HG03565 (cell line): ENCODE data around the gene CSNK2A1.
"Not testable (repeated sequence)": the region's sequence is repeated elsewhere in the genome, so short reads cannot be mapped to it uniquely, and the experiment has no call there.

ENCODE experiments used
- ATAC-seq: cut with Tn5 transposase; IDR thresholded peaks from one replicate; pipeline ENCODE4 v1.9.1; 2021; ENCODE audit warnings: mild to moderate bottlenecking, moderate library complexity; ENCODE audit not compliant: unreplicated experiment

Gene CSNK2A1

DNA sequence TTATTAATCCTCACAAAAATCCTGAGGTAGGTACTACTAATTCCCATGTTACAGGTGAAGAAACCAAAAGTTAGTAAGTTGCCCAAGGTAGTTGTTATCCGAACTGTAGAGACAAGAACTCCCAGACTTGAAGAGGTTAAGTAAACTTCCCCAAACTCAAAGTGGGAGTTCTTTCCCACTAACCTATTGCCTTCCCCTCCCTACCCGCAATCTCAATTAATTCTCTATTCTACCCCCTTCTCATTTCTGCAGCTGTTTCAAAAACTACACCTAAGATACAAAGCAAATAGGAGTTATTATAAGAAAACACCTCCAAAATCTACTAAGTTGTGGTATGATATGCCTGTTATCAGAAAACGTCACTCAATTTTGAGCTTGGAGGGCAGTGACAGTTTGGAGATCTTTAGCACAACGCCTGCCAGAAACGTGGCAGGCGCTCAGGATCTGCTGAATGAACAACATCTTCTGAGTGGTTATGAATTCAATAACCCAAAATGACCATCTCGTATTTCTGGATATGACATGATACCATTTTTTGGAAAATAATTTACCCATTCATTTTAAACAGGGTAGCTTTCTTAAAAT is 7.1 kb downstream of the CSNK2A1 start:
- no peak for ATAC-seq

DNA sequence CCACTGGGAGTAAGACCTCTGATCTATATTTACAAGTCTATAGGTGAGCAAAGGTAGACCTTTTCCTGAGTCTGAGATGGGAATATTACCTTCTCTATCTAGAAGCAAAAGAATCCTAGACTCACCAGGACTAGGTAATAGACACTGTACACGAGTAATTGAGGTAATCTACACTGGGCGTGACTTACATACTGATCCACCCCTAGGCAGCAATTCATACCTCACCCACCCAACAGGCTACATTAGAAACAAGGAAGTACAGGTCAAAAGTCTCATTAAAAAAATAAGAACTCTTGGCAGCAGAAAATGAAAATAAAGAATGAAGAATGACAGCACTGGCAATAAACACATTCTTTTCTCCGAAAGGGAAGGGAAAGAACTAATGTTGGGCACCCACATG is 7.6 kb downstream of the CSNK2A1 start:
- ATAC-seq, result no peak

DNA sequence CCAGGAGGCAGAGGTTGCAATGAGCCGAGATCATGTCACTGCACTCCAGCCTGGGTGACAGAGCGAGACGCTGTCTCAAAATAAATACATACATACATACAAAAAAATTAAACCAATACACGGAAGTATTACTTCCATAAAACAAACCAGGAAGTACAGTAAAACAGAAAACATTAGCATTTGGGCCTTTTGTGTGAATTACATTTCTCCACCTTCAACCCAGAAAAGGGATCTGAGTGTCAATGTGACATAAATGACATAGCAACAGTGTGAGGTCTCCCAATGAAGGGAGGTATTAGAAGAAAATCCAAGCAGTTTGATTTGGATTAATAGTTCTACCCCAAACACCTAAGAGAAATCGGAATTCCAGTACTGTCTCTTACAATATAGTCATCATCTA is 10.1 kb downstream of the CSNK2A1 start:
- ATAC-seq, result no peak

DNA sequence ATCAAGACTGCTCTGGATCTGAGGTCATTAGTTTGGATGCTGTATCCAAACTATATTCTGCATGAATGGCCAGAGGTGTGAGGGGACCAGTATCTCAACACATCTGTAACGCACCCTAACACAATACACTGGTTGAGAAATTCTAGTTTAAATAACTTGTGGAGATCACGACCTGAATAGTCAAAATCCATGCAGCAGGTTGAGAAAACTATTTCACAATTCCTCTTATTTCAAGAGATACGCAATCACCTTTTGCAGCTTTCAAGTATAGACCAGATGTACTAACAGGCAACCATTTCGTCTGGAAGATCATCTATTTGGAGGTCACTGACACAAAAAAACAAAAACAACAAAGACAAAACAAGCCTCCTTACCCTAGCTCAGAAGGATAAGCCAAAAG is 11.1 kb downstream of the CSNK2A1 start:
- ATAC-seq, result no peak

DNA sequence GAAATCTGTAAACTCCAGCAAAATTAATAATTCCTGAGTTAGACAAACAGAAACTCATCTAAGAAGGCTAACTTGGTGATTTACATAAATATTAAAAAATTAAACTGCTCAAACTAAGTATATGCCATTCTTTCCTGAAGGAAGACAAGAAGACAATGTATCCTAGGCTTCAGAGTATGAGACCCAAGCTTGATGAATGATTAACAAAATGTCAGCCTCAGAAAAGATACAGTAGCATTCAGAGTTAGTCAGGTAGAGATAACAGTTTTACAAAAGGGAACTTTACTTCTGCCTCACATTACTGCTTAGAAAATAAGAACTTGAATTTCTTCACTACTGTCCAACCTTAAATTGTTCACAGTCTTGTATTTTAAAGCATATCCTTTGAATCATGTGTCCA is 12.0 kb downstream of the CSNK2A1 start:
- no peak for ATAC-seq

DNA sequence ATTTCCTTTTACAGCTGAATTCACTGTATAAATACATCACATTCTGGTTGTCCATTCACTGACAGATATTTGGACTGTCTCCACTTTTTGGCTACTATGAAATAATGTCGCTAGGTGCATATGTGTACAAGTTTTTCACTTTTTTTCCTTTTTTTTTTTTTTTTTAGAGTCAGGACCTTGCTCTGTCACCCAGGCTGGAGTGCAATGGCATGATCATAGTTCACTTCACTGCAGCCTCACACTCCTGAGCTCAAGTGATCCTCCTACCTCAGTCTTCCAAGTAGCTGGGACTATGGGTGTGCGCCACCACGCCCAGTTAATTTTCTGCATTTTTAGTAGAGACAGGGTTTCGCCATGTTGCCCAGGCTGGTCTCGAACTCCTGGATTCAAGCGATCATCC is 13.3 kb downstream of the CSNK2A1 start:
- ATAC-seq, result no peak

DNA sequence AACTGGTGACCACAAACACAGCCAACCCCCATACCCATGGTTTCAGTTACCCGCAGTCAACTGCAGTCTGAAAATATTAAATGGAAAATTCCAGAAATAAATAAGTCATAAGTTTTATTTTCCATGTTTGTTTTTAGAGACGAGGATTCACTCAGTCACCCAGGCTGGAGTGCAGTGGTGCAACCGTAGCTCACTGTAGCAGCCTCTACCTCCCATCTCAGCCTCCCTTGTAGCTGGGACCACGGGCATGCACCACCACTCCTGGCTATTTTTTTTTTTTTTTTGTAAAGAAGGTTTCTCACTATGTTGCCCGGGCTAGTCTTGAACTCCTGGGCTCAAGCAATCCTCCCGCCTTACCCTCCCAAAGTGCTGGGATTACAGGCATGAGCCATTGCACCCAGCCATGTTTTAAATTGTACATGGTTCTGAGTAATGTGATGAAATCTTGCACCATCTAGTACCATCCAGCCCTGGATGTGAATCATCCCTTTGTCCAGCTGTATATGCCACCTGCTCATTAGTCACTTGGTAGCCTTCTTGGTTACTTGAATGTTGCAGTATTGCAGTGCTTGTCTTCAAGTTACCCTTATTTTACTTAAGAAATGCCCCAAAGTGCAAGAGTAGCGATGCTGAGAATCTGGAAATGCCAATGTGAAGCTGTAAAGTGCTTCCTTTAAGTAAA is 14.5 kb downstream of the CSNK2A1 start:
- no peak for ATAC-seq

DNA sequence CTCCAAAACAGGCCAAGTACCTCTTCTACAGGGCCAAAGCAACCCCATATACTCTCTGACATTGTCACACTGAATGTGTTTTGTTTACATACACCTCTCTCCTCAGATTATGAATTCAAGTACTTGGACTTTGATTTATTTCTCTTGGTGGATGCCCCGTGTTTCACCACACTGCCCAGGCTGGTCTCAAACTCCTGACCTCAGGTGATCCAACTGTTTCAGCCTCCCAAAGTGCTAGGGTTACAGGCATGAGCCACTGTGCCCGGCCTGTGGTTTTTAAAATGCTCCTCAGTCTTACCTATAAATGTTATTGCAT is 16.1 kb downstream of the CSNK2A1 start:
- no peak for ATAC-seq

DNA sequence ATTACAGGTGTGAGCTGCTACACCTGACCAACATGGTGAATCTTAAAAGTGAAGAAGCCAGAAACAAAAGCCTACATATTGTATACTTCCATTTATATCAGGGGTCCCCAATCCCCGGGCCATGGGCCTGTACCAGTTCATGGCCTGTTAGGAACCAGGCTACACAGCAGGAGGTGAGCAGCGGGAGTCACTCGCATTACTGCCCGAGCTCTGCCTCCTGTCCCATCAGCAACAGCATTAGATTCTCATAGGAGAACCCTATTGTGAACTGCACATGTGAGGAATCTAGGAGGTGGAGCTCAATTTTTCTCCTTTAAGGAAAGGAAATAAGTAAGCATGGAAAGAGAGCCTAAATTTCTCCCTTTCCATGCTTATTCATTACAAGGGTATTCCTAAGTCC is 21.7 kb downstream of the CSNK2A1 start:
- no peak for ATAC-seq

DNA sequence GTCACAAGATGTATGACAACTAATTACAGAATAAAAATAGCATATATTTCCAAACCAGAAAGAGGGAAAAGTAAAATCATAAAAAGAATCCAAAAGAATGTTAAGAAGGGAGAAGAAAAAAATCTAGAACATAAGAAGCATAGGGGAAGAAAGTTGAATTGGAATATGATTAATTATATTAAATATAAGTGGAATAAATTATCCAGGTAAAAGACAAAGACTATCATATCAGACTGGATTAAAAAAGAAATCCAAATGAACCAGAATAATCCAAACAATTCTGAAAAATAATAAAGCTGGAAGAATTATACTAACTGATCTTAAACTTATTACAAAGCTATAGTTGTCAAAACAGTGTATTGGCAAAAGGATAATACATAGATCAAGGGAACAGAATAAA is 23.6 kb downstream of the CSNK2A1 start:
- no peak for ATAC-seq

DNA sequence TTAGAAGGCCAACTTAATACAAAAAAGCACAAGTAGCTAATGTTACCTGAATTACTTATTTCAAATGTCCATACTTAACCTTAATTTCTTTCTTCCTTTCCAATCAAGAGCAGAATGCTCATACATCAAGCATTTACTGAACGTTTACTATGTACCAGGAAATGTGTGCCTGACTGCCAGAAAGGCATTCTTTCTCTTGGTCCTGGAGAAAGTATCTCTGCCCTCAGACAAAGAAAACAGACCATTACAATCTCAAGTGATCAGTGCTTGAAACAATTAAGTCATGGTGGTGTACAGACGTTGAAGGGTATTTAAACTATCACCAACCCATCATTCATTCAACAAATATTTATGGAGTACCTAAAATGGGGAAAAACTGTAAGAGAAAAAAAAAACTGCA is 26.4 kb downstream of the CSNK2A1 start:
- no peak for ATAC-seq

DNA sequence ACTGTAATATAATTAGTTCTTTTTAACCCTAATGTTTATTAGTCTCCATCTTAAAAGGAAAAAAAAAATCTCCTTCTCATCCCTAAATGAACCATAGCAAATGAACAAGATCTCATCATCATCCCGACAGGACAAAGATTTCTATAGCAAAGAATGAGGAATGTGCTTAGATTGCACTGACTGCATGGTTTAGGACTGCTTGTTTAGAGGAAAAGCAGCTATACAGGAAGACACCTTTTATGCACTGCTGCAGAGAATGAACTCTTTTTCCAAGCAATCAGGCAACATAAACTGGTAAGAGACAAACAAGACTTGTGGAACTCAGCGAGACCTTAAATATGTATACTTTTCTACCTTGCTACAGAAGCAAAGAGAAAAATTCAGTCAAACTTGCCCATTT is 26.8 kb downstream of the CSNK2A1 start:
- no peak for ATAC-seq

DNA sequence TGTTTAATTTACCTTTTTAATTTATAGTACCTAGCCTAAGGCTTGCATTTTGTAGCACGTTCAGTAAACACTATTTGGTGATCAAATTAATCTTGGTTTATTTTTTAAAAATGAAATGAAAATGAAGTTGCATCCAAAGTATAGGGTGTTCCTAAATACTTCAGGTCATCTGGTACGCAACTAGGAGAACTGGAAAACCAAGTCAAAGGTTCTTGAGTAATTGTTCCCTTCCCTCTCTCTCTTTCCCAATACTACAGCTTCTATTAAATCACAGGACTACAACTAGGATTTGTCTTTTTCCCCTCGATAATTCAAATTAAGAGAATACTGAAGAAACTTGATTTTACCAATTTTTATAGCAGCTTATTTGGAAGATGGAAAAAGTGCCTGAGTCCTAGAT is 27.9 kb downstream of the CSNK2A1 start:
- no peak for ATAC-seq

DNA sequence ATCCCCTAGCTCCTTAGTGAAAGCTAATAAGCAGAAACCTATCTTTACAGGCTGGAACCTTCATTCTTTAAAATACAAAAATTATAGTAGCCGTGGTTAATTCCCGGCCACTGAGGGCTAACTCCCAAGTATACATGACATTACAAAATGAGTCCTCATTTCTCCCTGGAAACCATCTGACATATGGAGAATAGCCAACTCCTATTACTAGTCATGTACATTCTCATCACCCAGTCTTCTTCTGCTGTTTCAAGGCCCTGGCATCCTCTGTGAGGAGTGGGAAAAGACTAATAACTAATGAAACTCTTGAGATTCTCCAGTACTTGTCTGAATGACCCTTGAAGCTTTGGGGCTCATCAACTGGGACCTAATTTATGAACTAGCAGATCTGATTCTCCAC is 30.2 kb downstream of the CSNK2A1 start:
- no peak for ATAC-seq

DNA sequence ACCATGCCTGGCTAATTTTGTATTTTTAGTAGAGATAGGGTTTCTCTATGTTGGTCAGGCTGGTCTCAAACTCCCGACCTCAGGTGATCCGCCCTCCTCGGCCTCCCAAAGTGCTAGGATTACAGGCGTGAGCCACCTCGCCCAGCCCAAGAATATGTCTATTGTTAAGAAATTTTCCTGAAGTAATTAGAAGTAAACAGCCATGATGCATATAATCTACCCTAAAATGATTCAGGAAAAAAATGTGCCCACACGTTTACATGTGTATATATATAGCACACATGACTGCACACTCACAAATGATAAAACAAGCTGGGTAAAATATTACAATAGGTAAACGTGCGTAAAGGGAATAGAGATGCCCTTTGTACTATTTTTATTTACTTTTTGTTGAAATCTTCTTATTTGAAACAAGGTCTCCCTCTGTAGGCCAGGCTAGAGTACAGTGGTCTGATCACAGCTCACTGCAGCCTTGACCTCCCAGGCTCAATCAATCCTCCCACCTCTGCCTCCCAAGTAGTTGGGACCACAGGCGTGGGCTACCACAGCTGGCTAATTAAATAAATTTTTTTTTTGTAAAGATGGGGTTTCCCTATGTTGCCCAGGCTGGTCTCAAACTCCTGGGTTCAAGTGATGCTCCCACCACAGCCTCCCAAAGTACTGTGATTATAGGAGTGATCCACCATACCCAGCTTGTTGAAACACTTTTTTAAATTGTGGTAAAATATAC is 33.1 kb downstream of the CSNK2A1 start:
- ATAC-seq, result not testable (repeated sequence)

DNA sequence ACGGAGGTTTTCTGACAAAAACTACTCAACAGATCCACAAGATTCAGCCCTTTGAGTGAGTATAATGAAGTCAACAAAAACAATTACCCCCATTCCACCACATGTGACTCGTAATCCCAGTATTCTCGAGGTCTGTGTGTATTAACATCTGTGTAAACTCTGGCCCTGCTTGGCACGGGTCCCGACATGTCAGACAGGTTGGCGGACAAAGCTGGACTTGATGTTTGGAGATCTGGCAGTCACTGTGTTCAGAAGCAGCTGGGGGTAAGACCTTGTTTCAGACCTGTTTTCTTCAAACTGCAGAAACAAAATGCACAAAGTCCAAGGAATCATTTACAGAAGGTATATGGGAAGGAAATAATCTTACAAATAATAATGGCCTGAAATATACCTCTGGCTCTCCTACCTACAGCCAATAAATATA is 35.2 kb downstream of the CSNK2A1 start:
- ATAC-seq, result not testable (repeated sequence)

DNA sequence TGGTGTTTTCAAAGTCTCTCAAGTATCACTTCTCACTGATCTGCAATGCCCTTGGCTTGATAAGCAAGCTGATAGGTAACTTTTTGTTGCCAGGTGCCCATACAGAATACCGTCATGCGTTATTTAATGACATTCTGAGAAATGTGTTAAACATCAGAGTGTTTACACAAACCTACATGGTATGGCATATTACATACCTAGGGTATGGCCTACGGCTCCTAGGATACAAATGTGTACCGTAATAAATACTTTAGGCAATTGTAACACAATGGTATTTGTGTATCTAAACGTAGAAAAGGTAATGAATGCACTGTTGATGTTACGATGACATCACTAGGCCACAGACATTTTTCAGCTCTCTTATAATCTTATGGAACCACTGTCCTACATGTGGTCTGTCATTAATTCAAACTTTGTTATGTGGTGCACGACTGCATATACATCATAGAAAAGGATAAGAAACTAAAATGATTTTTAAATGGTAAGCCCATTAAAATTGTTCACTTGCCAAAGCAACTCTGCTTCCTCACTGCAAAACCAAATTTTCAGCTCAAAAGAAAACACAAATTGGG is 35.7 kb downstream of the CSNK2A1 start:
- ATAC-seq, result no peak

DNA sequence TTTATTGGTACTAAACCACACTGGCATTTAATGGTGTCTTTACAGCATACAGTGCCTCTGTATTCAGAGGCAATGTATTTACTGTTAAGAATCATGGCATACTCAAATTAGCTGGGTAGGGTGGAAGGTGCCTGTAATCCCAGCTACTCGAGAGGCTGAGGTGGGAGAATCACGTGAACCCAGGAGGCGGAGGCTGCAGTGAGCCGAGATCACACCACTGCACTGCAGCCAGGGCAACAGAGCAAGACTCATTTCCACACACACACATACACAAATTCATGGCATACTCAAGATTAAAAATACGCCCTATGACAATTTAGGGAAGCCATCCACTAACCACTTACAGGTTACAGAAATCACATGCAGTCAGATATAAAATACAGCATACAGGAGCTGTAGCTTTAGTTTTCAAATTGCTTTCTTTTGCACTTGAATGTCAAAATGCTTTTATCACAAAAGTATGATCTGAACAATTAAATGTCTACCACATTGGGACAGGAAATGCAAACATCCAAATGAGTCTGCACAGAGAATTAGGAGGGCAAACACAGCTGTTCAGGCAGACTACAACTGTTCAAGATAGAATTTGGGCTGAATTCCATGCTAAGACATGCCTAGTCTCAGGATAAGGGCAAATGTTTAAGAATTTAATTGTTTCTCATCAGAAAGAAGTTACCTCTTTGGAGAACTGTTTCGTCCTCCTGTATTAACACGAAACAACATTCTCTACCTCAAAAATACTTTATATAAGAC is 36.4 kb downstream of the CSNK2A1 start:
- ATAC-seq, result no peak

DNA sequence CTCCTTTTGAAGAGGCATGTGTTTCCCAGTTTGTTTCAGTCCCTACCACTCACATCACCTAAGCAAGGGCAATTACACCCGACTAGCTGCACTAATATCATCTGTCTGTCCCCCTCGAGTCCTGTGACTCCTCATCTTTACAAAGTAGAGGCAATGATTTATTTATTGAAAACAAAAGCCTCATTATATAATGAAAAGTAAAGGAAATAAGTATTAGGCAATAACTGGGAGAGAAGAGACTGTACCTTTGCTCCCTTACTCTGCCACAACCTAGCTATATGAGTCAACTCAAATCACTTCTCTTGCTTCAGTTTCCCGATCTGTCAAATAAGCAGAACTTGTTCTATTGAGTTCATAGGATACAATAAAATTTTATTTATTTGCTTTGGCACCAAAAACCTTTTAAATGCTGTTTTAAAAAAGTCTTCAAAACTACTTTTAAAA is 38.9 kb downstream of the CSNK2A1 start:
- no peak for ATAC-seq

DNA sequence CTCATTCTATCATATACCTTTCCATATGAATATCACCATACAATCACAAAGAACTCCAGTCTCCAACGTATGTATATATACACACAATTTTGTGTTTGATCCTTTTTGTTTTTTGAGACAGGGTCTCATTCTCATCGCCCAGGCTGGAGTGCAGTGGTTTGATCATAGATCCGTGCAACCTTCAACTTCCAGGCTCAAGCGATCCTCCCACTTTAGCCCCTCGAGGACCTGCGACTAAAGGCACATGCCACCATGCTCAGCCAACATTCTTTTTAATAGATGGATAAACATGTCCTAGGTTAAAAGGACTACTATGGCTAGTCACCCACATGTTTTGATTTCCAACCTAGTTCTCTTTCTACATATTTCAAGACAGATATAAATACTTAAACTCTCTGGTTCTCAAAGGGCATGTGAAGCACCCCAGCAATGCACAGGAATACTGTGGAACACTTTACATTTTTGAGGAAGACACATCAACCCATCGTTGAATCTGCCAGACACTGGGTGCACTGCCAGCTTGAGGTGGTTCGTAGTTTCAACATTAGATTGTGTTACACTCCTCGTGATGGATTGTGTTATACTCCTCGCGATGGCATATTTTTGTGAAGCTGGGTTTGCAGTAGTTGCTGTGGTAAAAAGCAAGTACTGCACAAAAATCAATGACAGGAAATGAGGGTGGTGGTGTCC is 40.4 kb downstream of the CSNK2A1 start:
- ATAC-seq, result no peak

DNA sequence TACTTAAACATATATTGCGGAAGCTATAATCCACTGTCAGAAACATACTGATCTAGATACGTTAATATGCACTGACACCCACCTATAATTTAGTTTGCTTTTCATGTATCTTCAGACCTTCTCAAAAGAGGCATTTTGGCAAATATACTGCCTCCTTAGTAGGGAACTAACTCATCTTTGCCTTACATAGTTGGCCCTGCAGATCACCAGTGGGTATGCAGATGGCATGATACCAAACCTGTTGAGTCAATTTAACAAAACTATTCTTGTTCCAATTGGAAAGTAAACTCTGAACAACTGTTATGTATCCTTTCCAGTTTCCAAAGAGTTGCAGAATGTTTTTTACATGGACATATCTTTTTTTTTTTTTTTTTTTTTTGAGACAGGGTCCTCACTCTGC is 45.6 kb downstream of the CSNK2A1 start:
- no peak for ATAC-seq
